A549 (cell line): Measurements from ENCODE around the gene PLCH2. TPM values are rescaled to one million over a fixed set of nuclear protein-coding genes. Genes with fewer than 3 reads are reported as not detected.

Source experiments
- ATAC-seq, 2 experiments: fragments of 200-7000 bp in 1 of 2; fragments of >200 bp in 1 of 2; cut with Nextera tagmentation in 1 of 2; cut with Tn5 transposase in 1 of 2; 3 replicates each; pipeline versions ENCODE4 v1.8.0 to v1.9.1; 2018 to 2020; ENCODE audit warnings: mild to moderate bottlenecking in 1 of 2, moderate library complexity in 1 of 2
- CTCF ChIA-PET: fragments of 300-600 bp; sonication (Branson Sonifier 250); formaldehyde crosslinking; extraction: SDS; loops from one replicate; lab custom pipeline; 2021; ENCODE audit warnings: antibody characterized with exemption, inconsistent platforms; lab: Yijun Ruan, JAX
- POLR2A ChIA-PET: fragments of 350-600 bp; formaldehyde crosslinking; extraction: SDS; loops from one replicate; lab custom pipeline; 2021; ENCODE audit warnings: antibody characterized with exemption, inconsistent platforms; lab: Yijun Ruan, JAX
- DNase-seq, 2 experiments: peaks; one replicate each; pipeline versions ENCODE4 v3.0.0 to v3.0.0-alpha.2; 2011 to 2016; ENCODE audit warnings: low read depth in 1 of 2, low spot score in 1 of 2
- FAIRE-seq: peaks from 2 replicates; lab custom pipeline; 2011; peaks lifted over from hg19 to GRCh38; lab: Jason Lieb, UNC
- H3K27ac ChIP-seq, 2 experiments: fragments of >200 bp; sonication (Bioruptor Twin); formaldehyde crosslinking; 3 replicates each; pipeline ENCODE4 v1.5.1; 2016 to 2017
- H3K4me1 ChIP-seq: fragments of >200 bp; sonication (Bioruptor Twin); formaldehyde crosslinking; 3 replicates; pipeline ENCODE4 v1.6.1; 2016
- H3K4me2 ChIP-seq: fragments of >200 bp; sonication (Bioruptor Twin); formaldehyde crosslinking; 3 replicates; pipeline ENCODE4 v1.6.1; 2016
- H3K4me3 ChIP-seq: fragments of >200 bp; sonication (Bioruptor Twin); formaldehyde crosslinking; 3 replicates; pipeline ENCODE4 v1.5.1; 2016
- H3K9me3 ChIP-seq: fragments of >200 bp; sonication (Bioruptor Twin); formaldehyde crosslinking; 3 replicates; pipeline ENCODE4 v1.6.1; 2016
- BHLHE40 ChIP-seq: IDR thresholded peaks from 2 replicates; pipeline ENCODE4 v1.6.1; 2012; ENCODE audit warnings: low read depth, low read length, inconsistent platforms
- CBX2 ChIP-seq: fragments of 200-600 bp; sonication (generic); IDR thresholded peaks from 2 replicates; pipeline ENCODE4 v1.6.1; 2016; ENCODE audit warnings: low read depth, mild to moderate bottlenecking, borderline replicate concordance
- CBX8 ChIP-seq: fragments of 200-600 bp; sonication (generic); IDR thresholded peaks from 2 replicates; pipeline ENCODE4 v1.6.1; 2016
- CEBPB ChIP-seq, 2 experiments: fragments of >200 bp in 1 of 2; sonication (Bioruptor Twin) in 1 of 2; formaldehyde crosslinking in 1 of 2; IDR thresholded peaks; 2 replicates each; pipeline ENCODE4 v1.6.1; 2012 to 2016
- CHD2 ChIP-seq: fragments of 150-350 bp; IDR thresholded peaks from 2 replicates; pipeline ENCODE4 v1.6.1; 2014; ENCODE audit warnings: low read length; ENCODE audit not compliant: partially characterized antibody
- EP300 ChIP-seq, 2 experiments: fragments of >200 bp; sonication (Bioruptor Twin); formaldehyde crosslinking; IDR thresholded peaks; 2 replicates in 1 of 2; 3 replicates in 1 of 2; pipeline ENCODE4 v1.6.1; 2016 to 2017
- FOSB ChIP-seq: fragments of 250-450 bp; sonication (Bioruptor Pico); IDR thresholded peaks from 2 replicates; pipeline ENCODE4 v1.5.0; 2020; ENCODE audit warnings: mild to moderate bottlenecking, moderate library complexity
- GATA3 ChIP-seq: IDR thresholded peaks from 2 replicates; pipeline ENCODE4 v1.6.1; 2012; ENCODE audit warnings: borderline replicate concordance
- HOXA7 ChIP-seq: fragments of 250-450 bp; sonication (Bioruptor Pico); IDR thresholded peaks from 2 replicates; pipeline ENCODE4 v1.5.0; 2020; ENCODE audit warnings: mild to moderate bottlenecking, moderate library complexity
- HOXB5 ChIP-seq: fragments of 250-450 bp; sonication (Bioruptor Pico); IDR thresholded peaks from 2 replicates; pipeline ENCODE4 v1.5.0; 2020; ENCODE audit warnings: mild to moderate bottlenecking, moderate library complexity
- JUN ChIP-seq, 2 experiments: fragments of >200 bp; sonication (Bioruptor Twin); formaldehyde crosslinking; IDR thresholded peaks; 2 replicates in 1 of 2; 3 replicates in 1 of 2; pipeline ENCODE4 v1.6.1; 2016 to 2017
- KDM1A ChIP-seq: fragments of 200-600 bp; sonication (generic); IDR thresholded peaks from 2 replicates; pipeline ENCODE4 v1.6.1; 2016; ENCODE audit warnings: low read depth, mild to moderate bottlenecking
- KDM5A ChIP-seq: fragments of 200-600 bp; sonication (generic); IDR thresholded peaks from 2 replicates; pipeline ENCODE4 v1.6.1; 2016; ENCODE audit warnings: antibody characterized with exemption, mild to moderate bottlenecking
- NR3C1 ChIP-seq: fragments of >200 bp; sonication (Bioruptor Twin); formaldehyde crosslinking; IDR thresholded peaks from 3 replicates; pipeline ENCODE4 v1.6.1; 2017
- PHF8 ChIP-seq: fragments of 200-600 bp; sonication (generic); IDR thresholded peaks from 2 replicates; pipeline ENCODE4 v1.6.1; 2016; ENCODE audit warnings: low read depth, mild to moderate bottlenecking, antibody characterized with exemption, moderate library complexity, borderline replicate concordance
- POLR2AphosphoS2 ChIP-seq: conservative IDR thresholded peaks from 2 replicates; pipeline ENCODE4 v1.6.1; 2012; ENCODE audit warnings: low read length, improper control_type of control experiment, inconsistent platforms
- RAD21 ChIP-seq, 2 experiments: fragments of >200 bp in 1 of 2; sonication (Bioruptor Twin) in 1 of 2; formaldehyde crosslinking in 1 of 2; IDR thresholded peaks in 1 of 2; conservative IDR thresholded peaks in 1 of 2; 2 replicates in 1 of 2; 3 replicates in 1 of 2; pipeline ENCODE4 v1.6.1; 2012 to 2018; ENCODE audit warnings: inconsistent platforms in 1 of 2
- RARB ChIP-seq: fragments of 250-450 bp; sonication (Bioruptor Pico); IDR thresholded peaks from 2 replicates; pipeline ENCODE4 v1.8.0; 2021; ENCODE audit warnings: mild to moderate bottlenecking, moderate library complexity
- RNF2 ChIP-seq: fragments of 200-600 bp; sonication (generic); IDR thresholded peaks from 2 replicates; pipeline ENCODE4 v1.6.1; 2016; ENCODE audit warnings: low read depth, mild to moderate bottlenecking, antibody characterized with exemption, moderate library complexity, borderline replicate concordance
- SMC3 ChIP-seq: fragments of >200 bp; sonication (Bioruptor Twin); formaldehyde crosslinking; IDR thresholded peaks from 3 replicates; pipeline ENCODE4 v1.6.1; 2018; ENCODE audit warnings: inconsistent platforms
- TP53 ChIP-seq: fragments of 250-450 bp; sonication (Bioruptor Pico); IDR thresholded peaks from 2 replicates; pipeline ENCODE4 v1.5.0; 2021; ENCODE audit warnings: mild to moderate bottlenecking, moderate library complexity
- ZC3H11A ChIP-seq: fragments of 450-650 bp; IDR thresholded peaks from 2 replicates; pipeline ENCODE4 v1.6.1; 2014; ENCODE audit warnings: antibody characterized with exemption, mild to moderate bottlenecking
- ZSCAN20 ChIP-seq: fragments of 250-450 bp; sonication (Bioruptor Pico); IDR thresholded peaks from 2 replicates; pipeline ENCODE4 v1.8.0; 2022; ENCODE audit warnings: mild to moderate bottlenecking, moderate library complexity
- WGBS: methylation state at CpG from one replicate; pipeline ENCODE4 v1.1.6; 2017; ENCODE audit errors: missing lambda C conversion rate; 5-methylcytosine and 5-hydroxymethylcytosine counted together
- polyA plus RNA-seq, 4 experiments: library from polyadenylated mRNA; depleted of rRNA in 3 of 4; stranded (reverse); fragments of >200 nt; fragmentation: RNase III in 1 of 4; extraction: RNeasy Plus Mini Kit Qiagen cat#74134 plus additional on column Dnase treatment in 1 of 4; gene quantifications; 2 replicates in 3 of 4; 3 replicates in 1 of 4; pipeline ENCODE4 v1.2.3, GENCODE V29; 2011 to 2017
- TF ChIP-seq, protein P1 (sequence below): fragments of >200 bp; sonication (Bioruptor Twin); formaldehyde crosslinking; IDR thresholded peaks from 3 replicates; pipeline ENCODE4 v1.6.1; 2016
- TF ChIP-seq, protein P2 (sequence below): fragments of 450-650 bp; IDR thresholded peaks from 2 replicates; pipeline ENCODE4 v1.6.1; 2014; ENCODE audit warnings: antibody characterized with exemption
- TF ChIP-seq, protein P3 (sequence below): fragments of >200 bp; sonication (Bioruptor Twin); formaldehyde crosslinking; IDR thresholded peaks from 2 replicates; pipeline ENCODE4 v1.6.1; 2016

Gene PLCH2
- polyA plus RNA-seq, 2 of the 4 experiments (the other 2 are of a cell fraction) = 0.10 to 0.18 TPM

DNA sequence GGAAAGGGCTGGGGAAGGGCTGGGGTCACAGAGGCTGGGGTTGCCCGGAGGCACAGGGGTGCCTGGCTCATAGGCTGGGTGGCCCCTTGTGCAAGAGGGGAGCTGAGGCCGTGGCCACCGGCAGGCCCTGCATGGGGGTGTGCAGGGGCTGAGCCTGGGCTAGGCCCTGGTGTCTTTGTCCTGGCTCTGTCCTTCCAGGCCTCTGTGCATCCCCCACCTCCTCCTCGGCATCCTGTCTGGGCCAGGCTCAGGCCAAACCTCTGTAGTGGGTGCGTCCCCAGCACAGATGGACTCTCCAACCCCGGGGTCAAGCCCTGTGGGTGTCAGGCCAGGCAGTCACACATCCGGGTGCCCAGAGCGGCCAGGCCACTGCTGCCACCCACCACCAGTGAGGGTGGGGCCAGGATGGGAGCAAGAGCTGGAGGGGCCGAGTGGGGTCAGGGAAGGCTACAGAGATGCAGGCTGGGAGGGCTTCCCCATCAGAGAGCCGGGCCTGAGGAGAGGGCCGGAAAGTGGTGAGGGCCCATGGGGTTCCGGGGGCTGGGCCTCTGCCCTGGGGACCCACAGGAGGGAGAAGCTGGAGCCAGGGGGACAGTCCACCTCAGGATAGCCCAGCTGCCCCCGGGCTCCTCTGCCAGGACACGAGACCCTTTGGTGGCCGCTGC is 30.9 kb downstream of the PLCH2 start:
- CTCF ChIA-PET = interaction anchor here (0.7 kb wide), 1 partner anchor 61 kb away, joined by 3 read pairs; no protein-coding TSS in a partner anchor
- FAIRE-seq = no peak
- WGBS = 86% methylated on average over 8 of the region's 15 CpGs
- POLR2A ChIA-PET = no interaction called here
- no peak overlapping the region for H3K4me3 ChIP-seq
- no peaks in the 10 kb centered on the region for H3K9me3 ChIP-seq
- no peak overlapping the region for H3K4me2 ChIP-seq
- ATAC-seq = peak in 1 of 2 experiments; percentile 7; a peak in 2 of 6 replicates
- H3K27ac ChIP-seq = no peak overlapping the region
- H3K4me1 ChIP-seq = no peaks in the 10 kb centered on the region
- TF ChIP-seq TP53 (CRISPR knock-in tag) (no peak), KDM1A (no peak), CBX2 (no peak), BHLHE40 (no peak), SMC3 (no peak), FOSB (CRISPR knock-in tag) (no peak), CHD2 (no peak), KDM5A (no peak), CBX8 (no peak), HOXB5 (CRISPR knock-in tag) (no peak), NR3C1 (no peak), ZSCAN20 (CRISPR knock-in tag) (no peak), RARB (no peak), RAD21 (conservative IDR thresholded peaks at IDR 0.05 in 1 of 2, IDR thresholded peaks at IDR 0.05 in 1 of 2) (no peak), PHF8 (no peak)
- TF ChIP-seq, protein P1, sequence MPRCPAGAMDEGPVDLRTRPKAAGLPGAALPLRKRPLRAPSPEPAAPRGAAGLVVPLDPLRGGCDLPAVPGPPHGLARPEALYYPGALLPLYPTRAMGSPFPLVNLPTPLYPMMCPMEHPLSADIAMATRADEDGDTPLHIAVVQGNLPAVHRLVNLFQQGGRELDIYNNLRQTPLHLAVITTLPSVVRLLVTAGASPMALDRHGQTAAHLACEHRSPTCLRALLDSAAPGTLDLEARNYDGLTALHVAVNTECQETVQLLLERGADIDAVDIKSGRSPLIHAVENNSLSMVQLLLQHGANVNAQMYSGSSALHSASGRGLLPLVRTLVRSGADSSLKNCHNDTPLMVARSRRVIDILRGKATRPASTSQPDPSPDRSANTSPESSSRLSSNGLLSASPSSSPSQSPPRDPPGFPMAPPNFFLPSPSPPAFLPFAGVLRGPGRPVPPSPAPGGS = no peak
- TF ChIP-seq, protein P2, sequence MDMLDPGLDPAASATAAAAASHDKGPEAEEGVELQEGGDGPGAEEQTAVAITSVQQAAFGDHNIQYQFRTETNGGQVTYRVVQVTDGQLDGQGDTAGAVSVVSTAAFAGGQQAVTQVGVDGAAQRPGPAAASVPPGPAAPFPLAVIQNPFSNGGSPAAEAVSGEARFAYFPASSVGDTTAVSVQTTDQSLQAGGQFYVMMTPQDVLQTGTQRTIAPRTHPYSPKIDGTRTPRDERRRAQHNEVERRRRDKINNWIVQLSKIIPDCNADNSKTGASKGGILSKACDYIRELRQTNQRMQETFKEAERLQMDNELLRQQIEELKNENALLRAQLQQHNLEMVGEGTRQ = no peak
- DNase-seq = no peak

DNA sequence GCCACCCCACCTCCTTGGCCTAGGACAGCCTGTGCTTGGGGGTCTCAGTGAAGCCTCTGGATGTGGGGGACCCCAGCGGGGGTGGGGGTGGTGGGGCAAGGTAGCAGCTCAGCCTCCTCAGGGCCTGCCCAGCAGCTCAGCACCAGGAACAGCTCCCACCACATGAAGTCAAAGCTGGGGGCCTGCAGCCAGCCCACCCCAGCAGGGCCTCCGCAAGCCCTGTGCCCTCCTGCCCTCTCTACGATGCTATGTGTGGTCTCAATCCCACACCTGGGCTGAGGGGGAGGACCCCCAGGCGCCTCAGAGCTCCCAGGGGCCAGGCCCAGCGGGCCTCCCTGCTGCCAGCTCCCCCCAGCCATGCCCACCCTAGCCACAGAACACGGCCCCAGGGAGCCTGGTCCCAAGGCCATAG is 31.7 kb downstream of the PLCH2 start:
- TF ChIP-seq CEBPB (IDR thresholded peaks at IDR 0.05) (no peak), RAD21 (conservative IDR thresholded peaks at IDR 0.05 in 1 of 2, IDR thresholded peaks at IDR 0.05 in 1 of 2) (no peak), EP300 (IDR thresholded peaks at IDR 0.05) (no peak), GATA3 (no peak), BHLHE40 (no peak), RARB (no peak), FOSB (CRISPR knock-in tag) (no peak), ZC3H11A (no peak), RNF2 (no peak), KDM5A (no peak), HOXA7 (CRISPR knock-in tag) (no peak), POLR2AphosphoS2 (no peak), JUN (IDR thresholded peaks at IDR 0.05) (no peak)
- TF ChIP-seq, protein P3, sequence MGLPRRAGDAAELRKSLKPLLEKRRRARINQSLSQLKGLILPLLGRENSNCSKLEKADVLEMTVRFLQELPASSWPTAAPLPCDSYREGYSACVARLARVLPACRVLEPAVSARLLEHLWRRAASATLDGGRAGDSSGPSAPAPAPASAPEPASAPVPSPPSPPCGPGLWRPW = no peak
- no peak for DNase-seq
- no CpG with 5 or more reads among the region's 6 CpGs for WGBS
- Histone ChIP-seq H3K9me3 (no peaks in the 10 kb centered on the region), H3K4me2 (no peak overlapping the region), H3K4me1 (no peaks in the 10 kb centered on the region), H3K4me3 (no peak overlapping the region), H3K27ac (no peak overlapping the region)
- ChIA-PET POLR2A (no interaction called here), CTCF (interaction anchor here (0.7 kb wide), 1 partner anchor 62 kb away, joined by 3 read pairs; no protein-coding TSS in a partner anchor)
- ATAC-seq = no peak
- FAIRE-seq = no peak
